HG03521 (cell line): Measurements from ENCODE around the gene HSD11B2.

ENCODE experiments used
- ATAC-seq: cut with Tn5 transposase; IDR thresholded peaks from one replicate; pipeline ENCODE4 v1.9.1; 2021; ENCODE audit warnings: mild to moderate bottlenecking, moderate library complexity; ENCODE audit not compliant: unreplicated experiment

HSD11B2 gene

DNA sequence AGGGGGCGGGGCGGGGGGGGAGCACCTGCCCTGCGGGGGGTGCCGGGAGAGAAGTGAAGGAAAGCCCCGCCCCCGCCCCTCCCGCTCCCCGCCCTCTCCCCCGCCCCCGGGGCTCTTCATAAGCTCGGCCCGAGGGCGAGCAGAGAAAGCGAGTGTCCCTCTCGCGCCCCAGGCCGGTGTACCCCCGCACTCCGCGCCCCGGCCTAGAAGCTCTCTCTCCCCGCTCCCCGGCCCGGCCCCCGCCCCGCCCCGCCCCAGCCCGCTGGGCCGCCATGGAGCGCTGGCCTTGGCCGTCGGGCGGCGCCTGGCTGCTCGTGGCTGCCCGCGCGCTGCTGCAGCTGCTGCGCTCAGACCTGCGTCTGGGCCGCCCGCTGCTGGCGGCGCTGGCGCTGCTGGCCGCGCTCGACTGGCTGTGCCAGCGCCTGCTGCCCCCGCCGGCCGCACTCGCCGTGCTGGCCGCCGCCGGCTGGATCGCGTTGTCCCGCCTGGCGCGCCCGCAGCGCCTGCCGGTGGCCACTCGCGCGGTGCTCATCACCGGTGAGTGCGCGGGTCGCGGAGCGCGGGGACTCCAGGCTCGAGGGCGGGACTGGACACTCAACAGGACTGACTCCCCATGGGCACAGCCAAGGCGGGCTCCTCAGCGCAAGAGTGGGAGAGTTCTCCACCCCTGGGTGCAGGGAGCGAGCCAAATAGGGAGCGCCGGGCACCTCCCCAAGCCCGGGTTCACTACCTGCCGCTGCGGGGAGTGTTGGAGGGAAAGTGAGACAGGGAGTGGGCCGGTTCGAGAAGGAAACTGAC, at the start of gene HSD11B2:
TSS of gene HSD11B2 (plus strand) at position 145 of the 798 bp plus-strand sequence. CDS start at position 273, 128 bp downstream.
- no peak for ATAC-seq

DNA sequence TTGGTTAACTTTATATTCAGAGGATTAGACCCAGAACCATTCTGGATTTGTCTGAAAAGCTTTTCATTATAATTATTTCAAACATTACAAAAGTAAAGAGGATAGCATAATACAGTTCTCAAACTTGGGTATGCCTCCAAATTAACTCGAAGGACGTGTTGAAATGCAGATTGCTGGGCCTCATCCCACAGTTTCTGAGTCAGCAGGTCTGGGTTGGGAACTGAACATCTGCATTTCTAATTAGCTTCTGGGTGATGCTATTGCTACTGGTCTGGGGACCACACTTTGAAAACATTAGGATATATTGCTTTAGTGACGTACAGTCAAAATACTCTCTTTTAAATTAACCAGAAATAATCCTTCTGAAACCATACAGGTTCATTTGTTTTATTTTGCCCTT, 47.6 kb upstream of the HSD11B2 start:
- ATAC-seq, result no peak

DNA sequence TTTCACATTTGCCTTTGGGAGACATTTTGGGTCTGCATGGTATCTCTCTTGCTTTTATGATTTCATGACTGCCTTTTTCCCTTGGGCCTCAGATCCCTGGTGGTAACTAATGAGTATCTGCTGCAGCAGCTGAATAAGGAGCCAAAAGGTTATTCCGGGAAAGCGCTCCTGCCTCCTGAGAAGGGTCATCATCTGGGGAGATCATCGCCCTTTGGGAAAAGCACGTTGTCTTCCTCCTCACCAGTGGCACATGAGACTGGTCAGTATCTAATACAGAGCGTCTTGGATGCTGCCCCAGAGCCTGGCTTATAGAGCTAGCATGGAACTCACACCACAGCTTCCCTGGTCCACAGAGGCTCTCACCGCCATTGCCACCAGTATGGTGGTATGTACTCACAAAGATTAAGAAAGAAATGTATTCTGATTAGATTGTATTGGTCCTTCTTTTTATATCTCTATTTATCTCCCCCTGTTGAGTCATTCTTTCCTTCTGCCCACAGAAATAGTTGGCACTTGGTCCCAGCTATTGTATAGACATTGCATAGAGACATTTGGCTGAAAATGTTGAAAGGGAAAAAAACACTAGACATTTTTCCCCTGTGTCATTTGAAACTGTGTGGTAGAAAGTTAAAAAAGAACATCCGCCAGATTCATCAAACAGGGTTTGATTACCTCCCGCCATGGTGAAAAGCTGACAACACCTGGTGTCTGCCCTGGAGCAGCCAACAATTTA, 46.0 kb upstream of the HSD11B2 start:
- no peak for ATAC-seq

DNA sequence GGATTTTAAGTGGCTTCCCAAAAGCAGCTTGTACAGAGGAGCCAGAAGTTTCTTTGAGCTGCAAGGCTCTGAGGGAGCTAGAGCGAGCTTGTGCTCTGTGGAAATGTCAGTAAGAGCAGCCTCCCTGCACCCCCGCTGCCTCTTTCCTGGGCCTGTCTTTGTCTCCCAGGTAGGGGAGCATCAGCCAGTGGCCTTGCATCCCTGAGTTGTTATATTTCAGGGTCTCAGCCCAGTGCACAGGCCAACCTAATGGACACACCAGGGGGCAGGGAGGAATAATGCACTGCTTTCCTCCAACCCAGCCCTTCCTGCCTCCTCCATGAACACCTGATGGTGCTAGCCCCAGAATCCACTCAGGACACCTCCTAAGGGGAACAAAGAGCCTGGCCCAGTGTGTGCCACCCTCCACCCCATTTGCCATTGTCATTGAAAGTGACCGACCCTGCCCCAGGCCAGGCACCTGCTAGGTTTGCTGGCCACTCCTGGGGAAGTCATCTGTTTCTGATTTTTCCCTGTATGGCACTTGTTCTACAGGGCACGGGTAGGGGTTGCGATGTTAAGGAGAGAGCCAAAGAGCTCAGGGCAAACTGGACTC, 44.0 kb upstream of the HSD11B2 start:
- no peak for ATAC-seq

DNA sequence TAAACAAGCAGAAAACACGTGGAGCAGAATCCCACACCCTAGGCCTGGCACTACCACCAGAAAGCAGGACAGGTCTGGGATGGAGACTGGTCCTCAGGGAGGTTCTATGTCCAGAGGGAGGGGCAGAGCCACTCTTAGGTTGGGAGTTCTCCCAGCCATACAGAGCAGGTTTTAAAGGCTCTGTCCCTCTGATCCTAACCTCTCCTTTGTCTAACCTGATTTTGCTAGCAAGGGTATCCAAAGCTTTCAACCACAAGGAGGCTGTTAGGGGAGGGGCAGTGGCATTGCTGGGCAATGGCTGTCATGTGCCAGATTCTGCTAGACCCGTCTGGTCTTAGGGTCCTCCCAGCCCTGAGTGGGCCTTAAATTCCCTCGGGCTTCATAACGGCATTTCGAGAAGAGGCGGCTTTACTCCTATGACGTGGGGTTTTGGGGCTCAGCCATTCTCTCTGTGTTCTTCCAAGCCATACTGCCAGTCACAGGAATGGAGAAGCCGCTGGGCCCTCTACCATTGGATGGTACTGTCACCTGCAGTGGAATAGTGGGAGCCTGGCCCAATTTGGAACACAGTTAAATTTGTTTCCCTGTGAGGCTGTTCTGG, 43.3 kb upstream of the HSD11B2 start:
- no peak for ATAC-seq

DNA sequence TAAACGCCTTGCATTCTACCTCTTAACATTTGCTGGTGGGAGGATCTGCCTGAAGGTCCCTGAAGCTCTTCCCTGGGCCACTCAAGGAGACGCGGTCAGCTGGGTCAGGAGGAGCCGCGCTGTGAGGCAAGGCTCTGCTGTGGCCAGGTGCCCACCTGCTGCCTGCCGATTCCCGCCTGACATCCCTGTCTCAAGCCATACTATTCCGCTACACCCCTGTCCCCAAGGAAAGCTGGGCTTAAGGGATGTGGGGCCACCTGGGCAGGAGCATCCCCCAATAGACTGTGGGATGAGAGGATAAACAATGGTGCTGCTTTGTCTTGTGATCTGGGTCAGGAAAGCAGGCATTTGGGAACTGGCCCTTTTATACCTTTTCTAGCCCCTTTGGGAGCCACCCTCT, 42.7 kb upstream of the HSD11B2 start:
- ATAC-seq, result no peak

DNA sequence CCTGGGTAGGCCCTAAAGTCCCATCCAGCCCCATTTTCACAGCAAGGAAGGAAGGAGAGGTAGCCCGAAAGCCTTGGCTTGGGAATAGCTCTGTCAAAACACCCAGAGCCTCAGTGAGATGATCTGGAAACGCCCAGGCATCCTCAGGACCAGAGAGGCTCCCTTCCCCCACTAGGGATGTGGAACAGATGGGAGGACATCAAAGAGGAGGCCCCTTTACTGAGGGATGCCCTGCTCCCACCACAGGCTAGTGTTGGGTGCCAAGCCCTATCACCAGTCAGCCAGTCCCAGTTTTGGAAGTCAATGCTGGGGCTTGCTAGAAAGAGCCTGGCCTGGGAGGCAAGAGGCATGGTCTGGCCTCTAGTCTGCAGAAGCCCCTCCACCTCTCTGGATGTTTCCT, 42.3 kb upstream of the HSD11B2 start:
- no peak for ATAC-seq

DNA sequence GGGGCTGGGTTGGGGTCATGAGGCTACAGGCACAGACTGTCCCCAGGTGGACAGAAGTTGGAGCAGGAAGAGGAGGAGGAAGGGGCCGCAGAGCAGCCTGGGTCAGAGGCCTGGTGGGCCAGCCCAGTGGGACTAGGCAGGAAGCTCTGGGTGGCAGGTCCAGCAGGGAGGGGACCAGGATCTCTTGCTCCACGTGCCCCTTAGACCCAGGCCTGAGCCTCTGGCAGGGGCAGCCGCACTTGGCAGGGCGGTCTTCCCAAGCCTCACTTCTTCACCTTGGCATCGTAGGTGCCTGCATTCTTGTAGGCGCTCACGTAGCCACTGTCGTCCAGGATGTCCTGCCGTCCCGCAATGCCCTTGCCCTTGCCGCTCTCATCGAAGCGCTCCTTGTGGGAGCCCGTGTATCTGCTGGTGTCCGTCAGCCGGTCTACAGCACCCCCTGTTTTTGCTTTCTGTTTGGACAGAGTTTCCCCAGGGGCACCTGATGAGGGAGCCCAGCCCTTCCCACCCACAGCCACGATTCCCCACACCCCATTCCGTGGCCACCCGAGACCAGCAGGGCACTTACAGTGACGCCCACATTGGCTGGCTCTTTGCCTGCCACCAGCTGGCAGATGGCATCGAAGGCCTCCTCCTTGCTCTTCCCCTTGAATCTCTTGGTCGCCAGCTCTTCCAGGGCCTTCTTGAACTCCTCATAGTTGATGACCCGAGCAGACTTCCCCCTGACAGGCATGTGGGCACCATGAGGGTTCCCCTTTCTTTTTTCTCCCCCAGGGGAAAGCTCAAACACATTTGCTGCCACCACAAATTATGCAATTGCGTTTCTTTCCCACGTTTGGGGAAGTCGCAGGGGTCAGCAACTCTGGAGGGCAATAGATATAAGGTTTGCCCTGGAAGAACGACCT, 40.8 kb upstream of the HSD11B2 start:
- no peak for ATAC-seq

DNA sequence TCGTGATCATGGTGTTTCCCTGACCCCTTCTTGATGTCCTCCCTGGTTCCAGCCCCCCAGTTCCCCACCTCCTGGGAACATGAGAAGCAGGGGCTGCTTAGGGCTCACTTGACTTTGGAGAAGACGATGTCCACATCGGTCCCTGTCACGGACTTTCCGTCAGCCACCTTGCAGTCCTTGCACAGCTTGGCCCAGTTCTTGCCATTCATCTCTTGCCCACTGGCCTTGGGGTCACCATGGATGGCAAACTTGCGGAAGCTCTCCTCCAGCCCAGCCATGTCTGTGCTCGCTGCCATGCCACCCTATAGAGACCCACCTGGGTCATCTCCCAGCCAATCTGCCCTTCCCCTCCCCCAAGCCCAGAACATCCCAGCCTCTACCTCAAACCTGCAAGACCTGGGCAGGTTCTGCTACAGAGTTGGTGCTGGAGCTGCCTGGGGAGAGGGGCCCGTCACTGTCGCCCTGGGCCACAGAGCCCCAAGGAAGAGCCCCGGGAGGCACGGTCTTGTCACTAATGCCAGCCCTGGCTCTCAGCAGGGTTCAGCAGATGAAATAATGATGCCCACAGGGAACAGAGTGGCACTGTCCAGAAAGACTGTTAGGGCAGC, 40.0 kb upstream of the HSD11B2 start:
- ATAC-seq, result no peak

DNA sequence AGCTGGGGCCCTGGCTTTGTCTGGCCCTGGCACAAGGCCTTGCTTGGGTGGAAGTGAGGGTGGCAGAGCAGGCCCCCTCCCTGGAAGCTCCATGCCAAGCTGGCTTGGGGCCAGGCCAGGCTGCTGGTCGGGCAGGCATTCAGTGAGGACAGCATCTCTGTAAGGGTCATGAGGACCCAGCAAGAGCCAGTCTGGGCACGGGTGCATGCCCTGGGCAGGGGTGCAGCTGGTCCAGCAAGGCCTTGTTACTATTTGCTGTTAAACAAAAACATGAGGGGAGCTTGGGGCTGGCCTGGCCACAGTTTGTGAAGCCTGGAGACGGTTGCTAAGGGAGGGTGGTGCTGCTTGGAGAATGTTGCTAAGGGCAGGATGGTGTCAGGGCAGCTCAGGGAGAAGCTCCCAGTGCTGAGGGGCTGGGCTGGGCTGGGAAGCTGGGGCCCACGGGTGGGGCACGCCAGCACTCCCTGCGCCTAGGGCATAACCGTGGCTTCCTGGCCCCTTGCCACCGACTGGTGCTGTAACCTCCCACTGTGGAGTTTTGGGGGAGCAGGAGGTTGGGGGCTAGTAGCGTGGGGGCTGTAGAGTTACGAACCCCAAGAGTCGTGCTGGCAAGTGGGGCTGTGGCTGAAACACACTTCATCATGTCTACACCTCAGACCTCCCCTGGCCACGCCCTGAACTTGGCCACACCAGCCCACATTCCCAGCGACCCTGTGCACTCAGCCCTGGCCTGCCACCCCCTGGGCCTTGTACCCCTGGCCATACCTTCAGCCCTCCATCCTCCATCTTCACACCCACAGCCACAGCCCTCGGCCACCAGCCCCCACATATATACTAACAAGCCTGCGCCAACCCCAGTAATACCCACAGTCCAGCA, 39.3 kb upstream of the HSD11B2 start:
- no peak for ATAC-seq

DNA sequence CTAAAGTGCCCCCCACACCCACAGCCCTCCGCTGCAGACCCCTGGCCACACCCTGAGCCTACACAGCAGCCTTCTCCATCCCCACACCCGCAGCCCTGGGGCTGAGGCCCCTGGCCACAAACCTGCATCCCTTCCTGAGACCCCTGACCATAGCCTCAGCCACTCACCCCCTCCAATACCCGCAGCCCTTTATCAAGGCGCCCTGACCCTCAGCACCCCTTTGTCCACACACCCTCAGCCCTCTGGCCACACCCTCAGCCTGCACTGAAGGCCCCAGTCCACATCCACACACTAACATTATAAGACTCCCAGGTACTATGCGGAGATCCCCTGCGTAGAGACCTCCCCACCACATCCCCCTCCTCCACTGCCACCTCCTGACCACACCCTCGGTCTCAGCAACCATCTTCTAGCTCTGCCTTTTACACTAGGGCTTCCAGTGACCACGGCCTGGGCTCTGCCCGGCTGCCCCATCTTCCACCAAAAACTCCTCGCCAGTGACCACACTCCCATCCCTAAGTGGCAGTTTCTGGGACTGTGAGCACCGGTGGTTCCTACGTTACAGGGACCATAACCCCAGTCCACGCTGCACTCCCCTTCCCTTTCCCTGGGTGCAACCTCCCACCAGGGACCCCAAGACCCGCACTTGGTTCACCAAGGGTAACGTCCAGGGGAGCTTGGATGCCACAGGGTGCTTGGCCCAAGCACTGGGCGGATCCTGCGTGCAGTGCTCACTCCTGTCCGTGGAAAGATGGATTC, 38.4 kb upstream of the HSD11B2 start:
- no peak for ATAC-seq

DNA sequence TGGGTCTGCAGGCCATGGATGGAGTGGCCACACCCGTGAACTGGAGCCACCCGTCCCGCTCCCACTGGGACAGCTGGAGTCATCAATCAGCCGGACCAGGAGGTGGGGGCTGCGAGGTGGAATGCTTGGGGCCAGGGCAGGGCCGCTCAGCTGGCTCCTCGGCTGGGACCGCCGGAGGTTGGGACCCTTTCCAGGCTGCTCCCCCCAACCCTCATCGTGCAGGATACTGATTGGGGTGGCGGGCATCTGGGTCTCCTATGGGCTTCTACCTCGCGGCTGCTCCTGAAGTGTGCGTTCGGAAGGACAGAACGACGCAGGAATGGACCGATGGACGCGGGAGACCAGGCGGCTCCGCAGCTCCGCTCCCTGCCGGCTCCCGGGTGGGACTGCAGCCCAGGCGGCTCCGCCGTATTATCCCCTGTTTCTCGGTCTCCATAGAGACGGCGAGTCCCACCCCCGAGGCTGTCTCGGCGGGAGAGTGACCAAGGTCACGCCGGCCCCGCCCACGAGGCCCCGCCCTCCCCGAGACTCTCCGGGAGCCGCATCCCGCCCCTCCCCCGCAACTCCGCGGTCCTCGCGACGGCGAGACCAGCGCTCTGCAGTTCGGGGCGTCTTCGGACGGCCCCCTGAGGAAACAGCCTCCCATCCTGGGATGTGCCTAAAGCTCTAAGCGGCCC, 37.7 kb upstream of the HSD11B2 start, which contains the start of gene TPPP3:
TSS of gene TPPP3 (minus strand) at position 388 of the 677 bp plus-strand sequence. CDS start 2,387 bp downstream, outside the sequence.
- ATAC-seq, result no peak

DNA sequence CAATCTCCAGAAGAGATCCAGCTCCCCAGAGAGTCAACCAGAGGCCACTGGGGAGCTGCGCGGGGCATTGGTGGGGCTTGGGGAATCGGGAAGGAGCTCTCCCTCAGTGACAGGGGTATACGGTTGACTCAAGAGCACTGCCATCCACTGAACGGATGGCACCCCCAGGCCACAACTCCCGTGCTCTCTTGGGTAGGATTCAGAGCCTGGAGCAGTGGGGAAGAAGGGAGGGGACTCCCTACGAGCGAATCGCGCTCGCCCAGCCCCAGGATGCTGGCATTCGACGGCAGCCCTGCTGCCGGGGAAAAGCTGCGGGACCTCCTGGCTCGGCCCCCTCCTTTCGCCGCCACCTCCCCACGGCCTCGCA, 37.1 kb upstream of the HSD11B2 start:
- no peak for ATAC-seq

DNA sequence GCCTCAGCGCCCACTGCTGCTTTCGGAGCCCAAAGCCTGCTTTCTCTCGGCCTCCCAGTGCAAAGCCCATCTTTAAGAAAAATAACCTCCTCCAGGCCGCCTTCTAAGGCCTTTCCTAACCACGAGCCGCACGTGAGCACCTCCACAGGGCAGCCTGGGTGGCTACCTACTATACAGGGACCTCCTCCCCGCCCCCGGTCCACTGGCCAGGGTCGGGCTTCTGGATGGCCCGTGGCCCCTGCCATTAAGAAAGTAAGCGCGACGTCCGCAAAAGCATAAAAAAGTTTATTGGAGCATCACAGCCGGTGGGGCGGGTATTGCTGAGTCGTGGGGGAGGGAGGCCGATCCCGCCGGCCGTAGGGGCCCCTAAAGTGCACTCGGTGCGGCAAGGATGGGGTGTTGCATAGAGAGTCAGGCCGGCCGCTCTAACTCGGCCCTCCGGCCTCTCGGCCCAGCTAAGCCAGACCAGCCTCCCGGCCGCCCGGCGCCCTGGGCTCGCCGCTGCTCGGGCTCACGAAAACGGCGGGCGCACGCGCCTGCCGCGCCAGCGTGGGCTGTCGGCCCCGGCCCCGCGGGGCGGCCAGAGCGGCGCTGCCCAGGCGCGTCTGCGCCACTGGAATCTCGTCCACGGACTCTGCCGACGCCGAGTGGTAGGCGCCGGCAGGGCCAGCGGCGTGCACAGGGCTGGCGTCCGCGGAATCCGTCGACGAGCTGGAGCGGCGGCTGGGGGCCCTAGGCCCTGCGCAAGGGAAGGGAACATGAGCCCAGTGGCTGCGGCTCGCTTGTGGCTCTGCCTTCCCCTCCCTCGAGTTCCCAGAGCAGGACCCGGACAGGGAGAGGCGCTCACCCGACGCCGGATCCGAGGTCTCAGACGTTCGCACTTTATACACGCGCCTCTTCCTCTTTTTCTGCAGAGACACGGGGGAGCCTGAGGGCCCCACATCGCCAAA, 36.5 kb upstream of the HSD11B2 start:
- ATAC-seq, result no peak

DNA sequence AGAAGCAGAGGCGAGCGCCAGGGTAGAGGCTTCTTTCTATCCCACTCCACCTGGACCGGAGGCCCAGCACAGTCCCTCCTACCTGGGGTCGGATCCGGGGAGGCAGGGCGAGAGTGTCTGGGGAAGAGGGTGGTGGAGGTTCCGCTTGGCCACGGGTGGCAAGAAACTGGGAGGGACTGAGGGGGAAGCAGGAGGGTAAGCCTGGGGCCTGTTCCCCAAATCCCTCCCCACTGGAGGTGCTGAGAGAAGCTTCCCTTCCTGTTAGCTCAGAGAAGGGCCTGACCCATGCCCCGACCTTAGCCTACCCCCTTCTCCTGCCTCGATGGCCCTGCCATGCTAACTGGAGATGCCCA, 35.8 kb upstream of the HSD11B2 start:
- ATAC-seq, result no peak

DNA sequence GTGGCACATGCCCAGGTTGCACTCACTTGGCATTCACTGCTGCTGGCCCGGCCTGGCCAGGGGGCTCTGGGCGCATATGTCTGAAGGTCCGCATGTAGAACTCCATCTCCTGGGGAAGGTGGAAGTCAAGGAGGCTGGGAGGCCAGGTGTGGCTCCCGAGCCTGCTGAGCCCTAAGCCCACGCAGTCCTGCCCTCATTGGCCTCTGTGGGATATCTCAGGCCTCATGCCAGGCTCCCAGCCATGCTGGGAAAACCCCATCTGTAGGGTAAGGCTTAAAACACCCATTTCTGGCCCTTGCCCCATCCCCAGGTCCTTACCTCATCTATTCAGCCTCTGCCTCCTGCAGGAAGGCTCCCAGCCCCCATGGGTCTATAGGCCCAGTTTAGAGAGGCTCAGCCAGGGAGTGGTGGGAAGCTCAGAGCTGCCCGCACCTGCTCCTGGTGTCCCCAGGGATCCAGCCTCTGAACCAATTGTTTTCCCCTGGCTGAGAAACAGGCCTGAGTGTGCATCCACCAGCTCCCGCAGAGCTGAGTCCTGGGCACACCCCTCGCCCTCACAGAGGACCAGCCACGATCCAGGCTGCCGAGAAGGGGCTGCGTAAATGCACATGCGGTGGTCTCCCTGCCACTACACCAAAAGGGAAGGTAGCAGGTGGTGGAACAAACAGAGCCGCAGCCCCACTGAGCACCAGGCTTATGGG, 35.3 kb upstream of the HSD11B2 start:
- ATAC-seq, result no peak
